GM23338 (cell line): ENCODE data around the gene BCAS3. TPM values are rescaled to one million over a fixed set of nuclear protein-coding genes. Genes with fewer than 3 reads are reported as not detected.

Experiments
- ATAC-seq: fragments of 200-7000 bp; cut with Tn5 transposase; 3 replicates; pipeline ENCODE4 v1.9.1; 2020
- DNase-seq: peaks from one replicate; pipeline ENCODE4 v3.0.0-alpha.2; 2015; ENCODE audit warnings: low spot score
- H2AFZ ChIP-seq: fragments of 200-600 bp; sonication (generic); 2 replicates; pipeline ENCODE4 v1.8.0; 2016; ENCODE audit warnings: antibody characterized with exemption, mild to moderate bottlenecking, moderate library complexity
- H3F3A ChIP-seq: fragments of 200-600 bp; sonication (generic); replicated peaks from 2 replicates; pipeline ENCODE4 v1.8.0; 2017; ENCODE audit warnings: antibody characterized with exemption, mixed run types, low read depth
- H3K27ac ChIP-seq: fragments of 200-600 bp; sonication (generic); 2 replicates; pipeline ENCODE4 v1.6.1; 2016; ENCODE audit warnings: low read depth
- H3K27me3 ChIP-seq: fragments of 200-600 bp; sonication (generic); 2 replicates; pipeline ENCODE4 v1.8.0; 2016; ENCODE audit warnings: mild to moderate bottlenecking, mixed run types, moderate library complexity; ENCODE audit not compliant: insufficient read depth
- H3K36me3 ChIP-seq: fragments of 200-600 bp; sonication (generic); 2 replicates; pipeline ENCODE4 v1.8.0; 2016; ENCODE audit warnings: mild to moderate bottlenecking; ENCODE audit not compliant: insufficient read depth
- H3K4me1 ChIP-seq: fragments of 200-600 bp; sonication (generic); 2 replicates; pipeline ENCODE4 v1.8.0; 2016; ENCODE audit warnings: mild to moderate bottlenecking, moderate library complexity; ENCODE audit not compliant: insufficient read depth
- H3K4me2 ChIP-seq: fragments of 200-600 bp; sonication (generic); 2 replicates; pipeline ENCODE4 v1.7.1; 2017; ENCODE audit warnings: mixed run types
- H3K4me3 ChIP-seq: fragments of 200-600 bp; sonication (generic); 2 replicates; pipeline ENCODE4 v1.6.1; 2016; ENCODE audit warnings: mixed run types
- H3K79me2 ChIP-seq: fragments of 200-600 bp; sonication (generic); replicated peaks from 2 replicates; pipeline ENCODE4 v1.8.0; 2017; ENCODE audit warnings: mild to moderate bottlenecking; ENCODE audit not compliant: insufficient read depth
- H3K9me2 ChIP-seq: fragments of 200-600 bp; sonication (generic); 2 replicates; pipeline ENCODE4 v1.8.0; 2017; ENCODE audit not compliant: insufficient read depth
- H4K20me1 ChIP-seq: fragments of 200-600 bp; sonication (generic); replicated peaks from 2 replicates; pipeline ENCODE4 v1.8.0; 2017; ENCODE audit warnings: mild to moderate bottlenecking; ENCODE audit not compliant: insufficient read depth
- H3K27ac Mint-ChIP-seq: 2 replicates; pipeline ENCODE4 v1.8.0; 2020; ENCODE audit warnings: inconsistent platforms, mild to moderate bottlenecking, moderate library complexity, mixed read lengths
- H3K27me3 Mint-ChIP-seq: 3 replicates; pipeline ENCODE4 v1.8.0; 2022; ENCODE audit warnings: low read depth, mild to moderate bottlenecking, moderate library complexity, mixed read lengths, inconsistent platforms; ENCODE audit not compliant: insufficient read depth, poor library complexity
- H3K36me3 Mint-ChIP-seq: 3 replicates; pipeline ENCODE4 v1.8.0; 2021; ENCODE audit warnings: low read depth, mild to moderate bottlenecking, inconsistent platforms, moderate library complexity, mixed read lengths
- H3K4me1 Mint-ChIP-seq: 3 replicates; pipeline ENCODE4 v1.8.0; 2020; ENCODE audit warnings: mild to moderate bottlenecking, inconsistent platforms, mixed read lengths
- H3K4me3 Mint-ChIP-seq: 3 replicates; pipeline ENCODE4 v1.8.0; 2021; ENCODE audit warnings: moderate library complexity, mild to moderate bottlenecking, inconsistent platforms, mixed read lengths
- H3K9me3 Mint-ChIP-seq: 3 replicates; pipeline ENCODE4 v1.8.0; 2020; ENCODE audit warnings: moderate library complexity, mild to moderate bottlenecking, inconsistent platforms, mixed read lengths
- CREB1 ChIP-seq: fragments of 250-450 bp; sonication (Bioruptor Pico); IDR thresholded peaks from 2 replicates; pipeline ENCODE4 v1.5.0; 2020; ENCODE audit warnings: low read depth, mild to moderate bottlenecking, moderate library complexity
- CTCF ChIP-seq, 2 experiments: fragments of 200-600 bp in 1 of 2; sonication (generic) in 1 of 2; conservative IDR thresholded peaks; 2 replicates each; pipeline versions ENCODE4 v1.5.1 to v1.6.1; 2016 to 2017; ENCODE audit warnings: antibody characterized with exemption in 2 of 2, low read depth in 2 of 2, mild to moderate bottlenecking in 2 of 2, moderate library complexity in 1 of 2
- ETS1 ChIP-seq: IDR thresholded peaks from 2 replicates; pipeline ENCODE4 v1.6.1; 2016; ENCODE audit warnings: antibody characterized with exemption
- EZH2 ChIP-seq: fragments of 200-600 bp; sonication (generic); IDR thresholded peaks from one replicate; pipeline ENCODE4 v1.8.0; 2017; ENCODE audit warnings: antibody characterized with exemption, mild to moderate bottlenecking, low read depth; ENCODE audit not compliant: unreplicated experiment
- JUNB ChIP-seq: IDR thresholded peaks from one replicate; pipeline ENCODE4 v1.6.1; 2016; ENCODE audit warnings: antibody characterized with exemption; ENCODE audit not compliant: unreplicated experiment
- POLR2AphosphoS5 ChIP-seq: IDR thresholded peaks from 2 replicates; pipeline ENCODE4 v1.6.1; 2016; ENCODE audit warnings: antibody characterized with exemption, low read depth
- REST ChIP-seq: IDR thresholded peaks from one replicate; pipeline ENCODE4 v1.6.1; 2018; ENCODE audit warnings: antibody characterized with exemption; ENCODE audit not compliant: unreplicated experiment
- STAT1 ChIP-seq: IDR thresholded peaks from one replicate; pipeline ENCODE4 v1.6.1; 2016; ENCODE audit warnings: antibody characterized with exemption; ENCODE audit not compliant: unreplicated experiment
- ZNF331 ChIP-seq: fragments of 250-450 bp; sonication (Bioruptor Pico); IDR thresholded peaks from 2 replicates; pipeline ENCODE4 v1.5.0; 2020; ENCODE audit warnings: low read depth, mild to moderate bottlenecking, moderate library complexity
- ZNF462 ChIP-seq: fragments of 250-450 bp; sonication (Bioruptor Pico); IDR thresholded peaks from 2 replicates; pipeline ENCODE4 v1.5.0; 2020; ENCODE audit warnings: mild to moderate bottlenecking, moderate library complexity
- polyA plus RNA-seq: library from polyadenylated mRNA; unstranded; fragments of >200 nt; fragmentation: Nextera tagmentation; extraction: Ambion mirVana; gene quantifications from 2 replicates; pipeline ENCODE4 v1.2.1, GENCODE V29; 2016
- total RNA-seq: library from RNA; depleted of rRNA; stranded (reverse); fragments of >200 nt; shearing (Covaris generic); gene quantifications from 2 replicates; pipeline ENCODE4 v1.2.3, GENCODE V29; 2014

The BCAS3 gene
- total and polyA plus RNA-seq, 2 experiments from 2014 or later: 8.2 to 28.0 TPM

- TF ChIP-seq ZNF462: no peak
Measured at GRCh38 chr17:61335845-61336655, 658.4 kb downstream of the BCAS3 start (continued).

- 0 out of 2 replicates have a peak, but pooled peaks cover 3% of the 10 kb centered on the region for H3K4me1 ChIP-seq
- H3K4me3 ChIP-seq: no peak overlapping the region
- H3K4me2 ChIP-seq: no peak overlapping the region
- DNase-seq: no peak
- Mint-ChIP-seq H3K27me3 (peaks cover 8% of the 10 kb centered on the region), H3K9me3 (no peaks in the 10 kb centered on the region), H3K36me3 (no peaks in the 10 kb centered on the region), H3K4me1 (peaks cover 8% of the 10 kb centered on the region), H3K27ac (no peak overlapping the region), H3K4me3 (no peak overlapping the region)
- no peak overlapping the region for H3K27ac ChIP-seq
- H4K20me1 ChIP-seq: no peaks in the 10 kb centered on the region
- H3K79me2 ChIP-seq: no peaks in the 10 kb centered on the region
- no peaks in the 10 kb centered on the region for H3K27me3 ChIP-seq
- no peaks in the 10 kb centered on the region for H3F3A ChIP-seq
- ATAC-seq: peak; percentile 54
- H2AFZ ChIP-seq: no peak overlapping the region
- H3K36me3 ChIP-seq: no peaks in the 10 kb centered on the region
- no peaks in the 10 kb centered on the region for H3K9me2 ChIP-seq
- TF ChIP-seq JUNB (no peak), CREB1 (CRISPR knock-in tag) (no peak), REST (no peak), EZH2 (no peak), STAT1 (no peak), CTCF (conservative IDR thresholded peaks at IDR 0.05; ENCODE audit: low read depth in 2 of 2) (no peak), ZNF331 (CRISPR knock-in tag) (no peak), ETS1 (no peak), POLR2AphosphoS5 (no peak)
Measured at GRCh38 chr17:61337290-61337689, 659.6 kb downstream of the BCAS3 start.
